Dedifferentiated amniotic fluid mesenchymal stem cell (primary cell): Measurements from ENCODE around the gene P3H1.
"Not testable (repeated sequence)": the region's sequence is repeated elsewhere in the genome, so short reads cannot be mapped to it uniquely, and the experiment has no call there.

Experiments
- DNase-seq: peaks from one replicate; pipeline ENCODE4 v3.0.0-alpha.2; 2016; ENCODE audit errors: extremely low spot score

The P3H1 gene, protein sequence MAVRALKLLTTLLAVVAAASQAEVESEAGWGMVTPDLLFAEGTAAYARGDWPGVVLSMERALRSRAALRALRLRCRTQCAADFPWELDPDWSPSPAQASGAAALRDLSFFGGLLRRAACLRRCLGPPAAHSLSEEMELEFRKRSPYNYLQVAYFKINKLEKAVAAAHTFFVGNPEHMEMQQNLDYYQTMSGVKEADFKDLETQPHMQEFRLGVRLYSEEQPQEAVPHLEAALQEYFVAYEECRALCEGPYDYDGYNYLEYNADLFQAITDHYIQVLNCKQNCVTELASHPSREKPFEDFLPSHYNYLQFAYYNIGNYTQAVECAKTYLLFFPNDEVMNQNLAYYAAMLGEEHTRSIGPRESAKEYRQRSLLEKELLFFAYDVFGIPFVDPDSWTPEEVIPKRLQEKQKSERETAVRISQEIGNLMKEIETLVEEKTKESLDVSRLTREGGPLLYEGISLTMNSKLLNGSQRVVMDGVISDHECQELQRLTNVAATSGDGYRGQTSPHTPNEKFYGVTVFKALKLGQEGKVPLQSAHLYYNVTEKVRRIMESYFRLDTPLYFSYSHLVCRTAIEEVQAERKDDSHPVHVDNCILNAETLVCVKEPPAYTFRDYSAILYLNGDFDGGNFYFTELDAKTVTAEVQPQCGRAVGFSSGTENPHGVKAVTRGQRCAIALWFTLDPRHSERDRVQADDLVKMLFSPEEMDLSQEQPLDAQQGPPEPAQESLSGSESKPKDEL

DNA sequence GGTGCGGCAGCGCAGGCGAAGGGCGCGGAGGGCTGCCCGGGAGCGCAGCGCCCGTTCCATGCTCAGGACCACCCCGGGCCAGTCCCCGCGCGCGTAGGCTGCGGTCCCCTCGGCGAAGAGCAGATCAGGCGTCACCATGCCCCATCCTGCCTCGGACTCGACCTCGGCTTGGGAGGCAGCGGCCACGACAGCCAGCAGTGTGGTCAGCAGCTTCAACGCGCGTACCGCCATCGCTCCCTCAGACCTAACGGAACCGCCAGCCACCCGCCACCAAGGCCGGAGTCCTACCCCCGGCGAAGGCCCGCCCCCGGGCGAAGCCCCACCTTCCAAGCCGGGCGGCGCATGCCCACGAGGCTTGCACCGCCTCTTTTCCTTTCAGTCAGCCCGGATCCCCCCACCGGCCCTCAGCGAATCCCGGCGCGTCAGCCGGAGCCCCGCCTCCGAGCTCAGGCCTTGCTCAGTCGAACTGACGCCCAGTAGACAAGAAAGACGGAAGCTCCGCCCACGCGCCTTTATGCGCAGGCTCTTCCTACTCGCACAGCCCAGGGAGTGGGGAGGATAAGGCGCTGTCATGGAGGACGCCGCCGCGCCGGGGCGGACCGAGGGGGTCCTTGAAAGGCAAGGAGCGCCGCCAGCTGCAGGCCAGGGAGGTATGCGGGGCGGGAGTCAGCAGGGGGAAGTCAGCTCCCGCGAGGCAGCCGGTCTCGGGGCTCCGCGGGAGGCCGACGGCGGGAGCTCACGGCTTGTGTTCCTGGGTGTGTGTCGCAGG, at the start of gene P3H1, which contains the start of gene C1orf50:
Gene P3H1 (minus strand): TSS at position 288 of the 769 bp plus-strand sequence. CDS start 57 bp downstream, at position 231.
Gene C1orf50 (plus strand): TSS at position 509 of the 769 bp plus-strand sequence. CDS start 63 bp downstream, at position 572.
- peak; percentile 99 for DNase-seq

DNA sequence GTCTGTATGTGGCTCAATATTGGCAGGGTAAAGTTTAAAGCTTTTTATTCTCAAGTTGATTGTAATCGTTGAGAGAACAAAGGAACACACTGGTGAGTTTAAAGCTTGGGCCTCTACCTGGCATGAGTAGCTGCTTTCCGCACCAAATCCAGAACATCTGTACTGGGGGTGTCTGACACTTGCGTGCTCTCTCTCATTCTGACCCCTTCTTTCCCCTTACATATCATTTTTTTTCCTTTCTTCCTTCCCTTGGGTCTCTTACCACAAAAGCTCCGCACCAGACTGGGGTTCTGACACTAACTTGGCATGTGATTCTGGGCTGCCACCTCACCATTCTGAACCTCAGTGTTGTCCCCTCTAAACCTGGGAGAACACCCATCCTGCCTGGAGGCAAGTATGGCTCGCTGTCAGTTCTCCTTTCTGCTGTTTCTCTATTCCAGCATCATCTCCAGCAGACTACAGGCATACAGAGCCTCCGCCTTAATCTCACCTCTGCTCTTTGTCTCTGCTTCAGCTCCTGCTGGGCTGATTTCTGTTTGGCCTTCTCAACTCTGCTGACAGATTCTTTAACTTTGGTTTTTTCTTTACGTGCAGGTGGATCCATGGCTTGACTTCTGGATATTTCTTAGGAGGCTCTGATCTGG, 49.2 kb upstream of the P3H1 start:
- DNase-seq, result no peak

DNA sequence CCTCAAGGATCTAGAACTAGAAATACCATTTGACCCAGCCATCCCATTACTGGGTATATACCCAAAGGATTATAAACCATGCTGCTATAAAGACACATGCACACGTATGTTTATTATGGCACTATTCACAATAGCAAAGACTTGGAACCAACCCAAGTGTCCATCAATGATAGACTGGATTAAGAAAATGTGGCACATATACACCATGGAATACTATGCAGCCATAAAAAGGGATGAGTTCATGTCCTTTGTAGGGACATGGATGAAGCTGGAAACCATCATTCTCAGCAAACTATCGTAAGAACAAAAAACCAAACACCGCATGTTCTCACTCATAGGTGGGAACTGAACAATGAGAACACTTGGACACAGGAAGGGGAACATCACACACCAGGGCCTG, 48.0 kb upstream of the P3H1 start:
- not testable (repeated sequence) for DNase-seq

DNA sequence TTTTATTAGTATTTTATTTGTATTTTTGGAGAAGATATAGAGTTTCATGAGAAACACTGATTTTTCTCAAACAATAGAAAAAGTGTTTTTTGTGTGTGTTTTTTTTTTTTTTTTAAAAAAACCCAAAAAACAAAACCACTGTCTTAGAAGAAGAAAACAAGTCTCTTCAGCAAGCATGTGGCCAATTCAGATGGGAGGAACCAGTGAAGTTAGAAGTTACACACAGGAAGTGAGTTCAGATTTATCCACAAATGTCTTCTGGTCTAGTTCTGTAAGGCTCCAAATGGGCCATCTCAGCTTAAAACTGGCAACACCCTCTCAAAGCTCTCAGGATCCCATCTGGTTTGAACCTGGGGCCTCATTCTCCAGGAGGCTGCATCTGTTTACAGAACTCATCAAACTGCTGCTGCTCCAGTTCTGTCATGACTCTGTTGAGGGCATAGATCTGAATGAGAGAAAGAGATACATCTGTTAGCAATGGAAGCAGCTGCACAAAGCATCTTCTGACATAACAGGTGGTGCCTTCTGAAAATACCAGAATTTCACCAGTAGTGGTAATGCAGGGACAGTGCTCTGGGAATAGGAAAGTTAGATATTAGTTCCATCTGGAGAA, 40.3 kb upstream of the P3H1 start:
- no peak for DNase-seq

DNA sequence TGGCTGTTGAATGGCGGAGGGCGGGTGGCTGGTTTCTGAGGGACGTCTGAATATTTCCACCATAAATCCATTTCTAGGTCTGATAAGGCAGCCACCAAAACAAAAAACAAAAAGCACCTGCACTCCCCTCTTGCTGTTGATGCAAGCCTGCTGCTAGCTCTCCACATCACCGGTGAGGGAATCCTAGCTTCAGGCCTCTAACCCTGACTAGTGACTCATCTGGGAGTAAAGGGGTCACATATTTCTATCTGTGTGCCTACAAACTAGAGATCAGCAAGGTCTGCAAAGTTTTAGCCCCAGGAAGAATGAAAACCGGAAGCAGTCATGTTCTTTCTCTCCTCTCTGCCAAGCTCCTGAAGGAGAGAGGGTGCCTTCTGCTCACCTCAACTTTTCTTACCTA, 39.8 kb upstream of the P3H1 start:
- no peak for DNase-seq

DNA sequence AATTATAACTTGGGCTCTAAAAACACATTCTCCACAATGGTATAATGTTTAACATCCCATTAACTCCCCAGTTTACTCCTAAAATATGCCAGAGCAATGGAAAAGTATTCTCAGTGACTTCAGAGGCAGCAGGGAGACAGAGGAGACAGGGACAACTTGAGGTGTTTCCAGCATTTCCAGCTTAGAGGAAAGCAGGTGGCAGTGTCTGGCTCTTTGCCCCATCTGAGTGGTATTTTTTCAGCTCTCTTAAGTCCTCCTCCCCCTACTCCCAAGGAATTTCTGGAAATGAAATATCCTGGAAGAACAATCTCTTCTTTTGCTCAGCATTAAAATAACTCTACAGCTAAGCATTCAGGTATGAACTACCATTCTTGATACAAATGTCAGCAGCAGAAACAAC, 39.3 kb upstream of the P3H1 start:
- no peak for DNase-seq

DNA sequence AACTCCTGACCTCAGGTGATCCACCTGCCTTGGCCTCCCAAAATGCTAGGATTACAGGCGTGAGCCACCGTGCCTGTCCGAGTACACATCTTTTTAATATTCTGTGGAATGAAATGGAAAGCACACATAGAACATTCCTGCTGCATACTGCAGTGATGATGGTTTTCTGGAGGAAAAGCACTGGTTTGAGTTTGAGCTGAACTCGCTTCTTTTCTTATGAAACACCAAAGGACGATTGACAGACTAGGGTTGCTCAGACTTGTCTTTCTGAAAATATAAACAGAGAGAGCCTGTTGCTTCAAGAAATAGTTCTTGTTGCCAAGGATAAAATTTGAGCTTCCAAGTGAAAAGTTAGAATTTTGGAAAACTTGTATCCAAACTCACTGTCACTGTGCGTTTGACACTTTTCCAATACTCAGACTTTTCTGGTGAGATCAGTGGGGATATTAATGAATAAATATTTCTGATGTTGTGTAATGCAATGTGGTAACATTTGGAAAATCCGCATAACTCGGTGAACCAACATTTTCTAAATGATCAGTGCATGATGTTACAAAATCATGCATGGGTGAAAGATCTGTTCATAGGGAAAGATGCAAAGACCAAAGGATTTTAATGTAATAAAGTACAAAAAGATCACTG, 35.1 kb upstream of the P3H1 start:
- no peak for DNase-seq

DNA sequence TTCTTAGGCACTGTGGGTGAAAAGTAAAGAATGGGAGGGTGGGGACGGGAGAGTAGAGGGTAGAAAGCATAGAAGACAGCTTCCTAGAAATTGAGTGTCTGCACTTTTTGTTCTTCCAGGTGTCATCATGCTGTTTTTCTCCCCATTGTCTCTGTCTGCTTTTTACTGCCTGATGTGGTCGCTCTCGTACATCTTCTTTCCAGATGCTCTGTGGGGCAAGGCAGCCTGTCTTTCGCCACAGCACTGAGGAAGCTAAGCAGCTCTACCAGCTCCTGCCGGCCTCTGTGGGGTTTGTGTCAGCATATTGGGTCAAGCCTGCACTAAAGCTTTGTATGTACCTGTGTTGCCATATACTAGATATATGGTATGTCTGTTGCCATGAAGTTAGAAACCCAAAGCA, 31.2 kb upstream of the P3H1 start:
- DNase-seq, result no peak

DNA sequence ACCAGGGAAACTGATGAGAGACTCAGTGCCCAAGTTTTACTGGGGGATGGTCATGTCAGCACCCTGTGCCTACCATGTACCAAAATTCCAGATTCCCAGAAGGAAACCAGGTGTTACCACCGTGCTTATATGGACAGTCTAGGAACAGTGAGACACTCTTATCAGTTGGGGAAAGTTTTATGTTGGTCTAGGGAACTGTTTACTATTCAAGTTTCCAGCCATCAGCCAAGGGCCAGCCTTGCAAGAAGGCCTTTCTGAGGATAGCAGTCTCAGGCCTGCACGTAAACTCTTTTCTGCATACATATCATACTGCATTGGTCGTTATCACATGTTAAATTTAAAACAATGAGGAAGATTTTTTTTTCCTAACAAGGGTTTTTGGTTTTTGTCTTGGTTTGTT, 30.6 kb upstream of the P3H1 start:
- DNase-seq, result no peak

DNA sequence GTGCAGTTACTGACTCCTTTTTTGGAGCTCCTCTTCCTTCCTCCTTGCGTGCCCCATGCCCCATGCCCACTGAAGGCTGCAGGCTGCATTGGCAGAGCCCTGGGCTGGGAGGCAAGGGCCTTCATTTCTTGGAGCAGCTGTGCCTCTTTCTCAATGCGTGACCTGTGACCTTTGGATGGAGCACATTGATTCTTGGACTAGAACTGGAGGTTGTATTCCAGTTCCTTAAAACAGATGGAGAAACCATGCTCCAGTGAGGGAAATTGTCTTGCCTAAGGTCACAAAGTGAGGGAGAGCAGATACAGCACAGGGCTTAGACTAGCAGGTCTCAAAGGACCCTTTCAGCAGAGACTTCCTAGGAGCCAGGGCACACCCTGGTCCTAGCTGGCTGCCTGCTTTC, 27.0 kb upstream of the P3H1 start:
- no peak for DNase-seq

DNA sequence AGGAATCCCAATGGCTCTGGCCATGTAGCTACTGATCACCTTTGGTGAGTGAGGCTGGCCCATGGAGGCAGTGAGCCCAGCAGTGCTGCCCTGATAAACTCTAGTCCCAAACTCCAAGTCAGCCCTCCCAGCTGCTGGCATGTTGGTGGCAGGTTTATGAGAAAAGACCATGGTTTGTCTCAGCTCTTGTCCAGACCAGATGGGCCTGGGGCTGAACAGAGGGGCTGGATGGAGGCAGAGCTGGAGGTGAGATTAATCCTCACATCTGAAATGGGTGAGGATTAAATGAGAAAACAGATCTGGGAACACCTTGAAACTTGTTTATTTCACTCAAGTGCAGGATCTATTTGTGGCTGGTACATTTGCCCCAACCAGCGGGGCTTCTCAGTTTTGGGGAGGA, 21.2 kb upstream of the P3H1 start:
- DNase-seq, result no peak

DNA sequence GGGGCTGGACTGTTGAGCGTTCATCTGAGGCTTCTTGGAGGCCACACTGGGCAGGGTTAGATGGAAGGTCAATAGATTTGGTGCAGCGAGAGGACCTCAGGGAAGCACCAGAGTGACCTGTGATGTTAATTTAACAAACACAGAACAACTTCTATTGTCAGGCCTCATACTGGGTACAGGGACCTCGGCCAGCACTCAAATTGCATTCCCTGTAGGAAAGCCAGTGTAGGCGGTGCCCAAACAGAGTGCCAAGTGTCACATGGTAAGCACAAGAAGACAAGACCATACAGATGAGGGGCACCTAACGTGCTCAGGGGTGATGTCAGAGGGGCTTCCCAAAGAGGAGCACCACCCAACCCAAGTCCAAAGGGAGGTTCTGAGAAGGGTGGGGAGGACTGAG, 19.3 kb upstream of the P3H1 start:
- no peak for DNase-seq

DNA sequence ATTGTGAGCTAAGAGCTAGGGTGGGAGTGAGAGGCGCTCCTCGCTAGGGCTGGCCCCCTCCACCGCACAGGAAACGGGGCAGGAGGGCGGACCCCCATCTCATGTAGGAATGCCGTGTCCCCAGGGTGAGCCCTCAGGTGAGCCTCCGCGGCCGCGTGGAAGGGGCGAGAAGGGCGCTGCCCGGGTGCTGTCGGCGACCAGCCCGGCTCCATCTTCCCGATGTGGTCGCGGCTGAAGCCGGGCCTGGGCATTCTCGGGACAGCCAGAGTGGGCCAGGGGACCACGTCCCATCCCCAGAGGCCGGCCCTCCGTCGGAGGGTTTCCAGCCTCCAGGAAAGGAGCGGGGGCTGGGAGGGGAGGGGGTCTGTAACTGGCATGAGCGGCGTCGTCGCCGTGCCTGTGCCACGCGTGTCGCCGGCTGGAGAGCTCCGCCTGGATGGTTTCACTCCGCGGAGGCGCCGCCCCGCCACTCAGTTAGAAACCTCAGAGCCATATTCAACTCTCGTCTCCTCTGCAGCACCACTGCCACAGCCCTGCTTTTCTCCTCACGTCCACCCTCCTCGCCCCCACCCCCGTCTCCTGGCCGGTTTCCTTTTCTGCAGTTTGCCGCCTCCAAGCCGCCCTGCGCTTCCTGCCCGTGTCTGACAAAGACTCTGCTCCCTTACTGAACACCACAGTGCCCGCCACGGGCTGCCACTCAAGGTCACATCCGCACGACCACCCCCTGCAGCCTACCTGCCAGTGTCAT, 18.3 kb upstream of the P3H1 start, which contains the start of gene TMEM269:
Gene TMEM269 (plus strand): TSS at position 46 of the 748 bp plus-strand sequence. CDS start 4,903 bp downstream, outside the sequence.
- no peak for DNase-seq

DNA sequence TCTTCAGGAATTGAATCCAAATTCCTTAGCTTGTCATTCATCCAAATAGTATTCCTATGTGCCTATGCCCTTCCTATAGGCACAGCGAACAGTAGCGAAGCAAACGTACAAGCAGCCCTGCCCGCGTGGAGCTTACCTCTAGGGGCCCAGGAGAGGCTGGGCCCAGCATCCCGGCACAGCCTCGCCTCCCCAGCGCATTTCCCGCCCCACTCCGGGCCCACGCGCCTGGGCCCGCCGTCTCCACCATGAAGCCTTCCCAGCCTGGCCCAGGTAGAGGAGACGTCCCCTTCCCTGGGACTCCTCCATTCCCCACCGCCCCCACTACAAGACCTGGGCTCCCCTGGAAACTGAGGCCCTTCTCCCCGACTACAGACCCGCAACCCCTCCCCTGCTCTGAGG, 17.7 kb upstream of the P3H1 start:
- no peak for DNase-seq

DNA sequence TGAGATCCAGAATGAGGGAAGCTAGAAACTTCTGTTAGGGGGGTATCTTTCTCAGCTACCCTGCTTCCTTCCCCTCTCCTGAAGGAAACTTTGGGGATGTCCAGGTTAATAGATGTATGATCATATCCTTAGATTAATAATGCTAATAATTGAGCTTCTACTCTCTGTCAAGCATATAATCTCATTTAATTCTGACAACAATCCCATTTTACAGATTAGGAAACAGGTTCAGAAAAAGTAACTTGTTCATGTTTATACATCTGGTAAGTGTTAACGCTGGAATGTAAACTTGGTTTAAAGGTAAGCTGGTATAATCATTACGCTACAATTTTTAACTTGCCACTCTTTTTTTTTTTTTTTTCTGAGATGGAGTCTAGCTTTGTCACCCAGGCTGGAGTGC, 16.3 kb upstream of the P3H1 start:
- no peak for DNase-seq

DNA sequence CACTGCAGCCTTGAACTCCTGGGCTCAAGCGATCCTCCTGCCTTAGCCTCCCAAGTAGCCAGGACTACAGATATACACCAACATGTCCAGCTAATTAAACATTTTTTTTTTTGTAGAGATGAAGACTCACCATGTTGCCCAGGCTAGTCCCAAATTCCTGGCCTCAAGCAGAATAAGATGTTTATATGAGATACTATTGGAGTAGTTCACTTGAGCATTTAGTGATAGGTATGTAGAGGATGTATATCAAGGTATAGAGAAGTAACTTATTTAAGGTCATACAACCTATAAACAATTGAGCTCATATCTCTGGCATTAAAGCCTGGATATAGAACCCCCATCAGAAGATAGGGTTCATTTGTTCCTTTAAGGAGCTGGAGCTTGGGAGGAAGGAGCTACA, 13.3 kb upstream of the P3H1 start:
- no peak for DNase-seq

DNA sequence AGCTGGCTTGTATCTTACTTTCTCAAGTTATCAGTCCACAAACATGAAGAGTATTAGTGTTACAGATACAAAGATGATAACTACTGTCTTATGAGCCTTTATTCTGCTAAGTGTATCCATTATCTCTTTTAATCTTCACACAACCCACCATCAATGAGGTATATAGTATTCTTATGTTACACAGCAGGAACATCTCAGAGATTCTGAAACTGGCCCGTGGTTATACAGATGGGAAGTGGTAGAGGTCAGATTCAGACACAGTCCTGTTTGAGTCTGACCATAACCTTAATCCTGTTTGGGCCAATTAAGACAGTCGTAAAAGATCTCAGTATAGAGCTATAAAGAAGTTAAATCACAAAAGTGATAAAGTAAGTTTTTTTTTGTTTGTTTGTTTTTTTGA, 12.9 kb upstream of the P3H1 start:
- DNase-seq, result no peak

DNA sequence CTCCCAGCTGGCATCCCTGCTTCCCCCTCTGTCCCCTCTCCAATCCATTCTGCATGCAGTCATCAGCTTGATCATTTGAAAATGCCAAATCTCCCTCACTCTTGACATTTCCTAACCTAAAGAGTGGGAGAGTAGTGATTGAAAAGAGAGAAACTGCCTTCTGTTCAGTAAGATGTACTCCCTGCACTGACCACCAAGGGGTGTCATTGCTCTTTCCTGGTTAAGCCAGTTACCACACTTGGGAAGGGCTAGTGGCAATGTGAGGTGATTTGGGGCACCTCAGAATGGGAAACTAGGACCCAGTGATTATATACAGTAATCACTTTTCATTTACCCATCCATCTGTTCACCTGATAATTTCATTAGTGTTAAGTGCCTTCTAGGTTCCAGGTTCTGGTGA, 11.0 kb upstream of the P3H1 start:
- no peak for DNase-seq

DNA sequence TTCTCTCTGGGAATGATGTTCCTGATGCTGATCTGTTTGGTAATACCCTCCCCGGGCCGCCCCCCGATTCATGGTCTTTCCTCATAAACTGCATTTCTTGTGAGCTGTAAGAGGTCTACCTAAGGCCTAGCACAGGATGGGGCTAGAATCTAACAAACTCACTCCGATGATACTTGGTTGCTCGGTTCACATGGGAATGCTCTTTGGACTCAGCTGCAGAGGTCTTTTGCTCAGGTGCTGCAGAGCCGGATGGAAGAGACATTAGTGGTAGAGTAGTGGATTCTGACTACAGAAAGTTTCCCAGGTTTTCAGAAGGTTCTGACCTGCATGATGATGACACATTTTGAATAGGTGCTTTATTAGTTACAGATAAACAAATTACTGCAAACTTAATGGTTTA, 9.7 kb upstream of the P3H1 start:
- no peak for DNase-seq

DNA sequence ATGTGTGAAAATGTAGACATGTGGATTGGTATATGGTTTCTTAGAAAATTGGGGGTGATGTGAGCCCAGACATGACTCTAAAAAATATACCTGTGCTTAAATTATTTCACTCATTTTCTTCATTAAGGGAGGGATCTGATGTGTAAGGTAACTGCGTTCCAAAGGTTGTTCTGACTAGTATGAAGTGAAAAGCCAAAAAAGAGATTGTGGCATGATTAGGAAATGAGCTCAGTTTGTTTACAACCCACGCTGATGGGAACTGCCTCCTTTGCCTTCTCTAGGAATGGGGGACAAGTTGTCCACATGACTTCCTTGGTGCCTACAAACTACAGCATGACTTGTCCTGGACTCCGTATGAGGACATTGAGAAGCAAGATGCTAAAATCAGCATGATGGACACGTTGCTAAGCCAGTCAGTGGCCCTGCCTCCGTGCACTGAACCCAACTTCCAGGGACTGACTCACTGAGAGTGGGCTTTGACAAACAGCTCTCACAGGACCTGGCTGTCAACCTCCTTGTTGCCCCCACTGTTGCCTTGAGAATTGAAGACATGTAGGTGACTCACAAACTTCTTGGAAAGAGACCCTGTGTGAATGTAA, 8.2 kb upstream of the P3H1 start:
- no peak for DNase-seq
